Activated CD4-positive, alpha-beta T cell treated with anti-CD3 and anti-CD28 coated beads, Interleukin-2, amount 10 ng/mL, durations not matched to agents 7 days and 5 days (primary cell): ENCODE results near the gene FAM156A. TPM values are rescaled to one million over a fixed set of nuclear protein-coding genes. Genes with fewer than 3 reads are reported as not detected.
"Not testable (repeated sequence)": the region's sequence is repeated elsewhere in the genome, so short reads cannot be mapped to it uniquely, and the experiment has no call there.

Source experiments
- CTCF ChIA-PET: fragments of 350-600 bp; sonication (Branson Sonifier 250); formaldehyde crosslinking; loops from one replicate; lab custom pipeline; 2021; ENCODE audit warnings: antibody characterized with exemption; lab: Charles Lee
- POLR2A ChIA-PET: fragments of 350-600 bp; sonication (Branson Sonifier 250); formaldehyde crosslinking; loops from one replicate; lab custom pipeline; 2021; ENCODE audit warnings: antibody characterized with exemption; lab: Charles Lee
- DNase-seq: peaks from one replicate; pipeline ENCODE4 v3.0.0-alpha.2; 2020
- H3K27ac Mint-ChIP-seq: one replicate; pipeline ENCODE4 v1.8.0; 2021; ENCODE audit warnings: mild to moderate bottlenecking, moderate library complexity, mixed read lengths
- H3K27me3 Mint-ChIP-seq: one replicate; pipeline ENCODE4 v1.8.0; 2021; ENCODE audit warnings: mixed read lengths
- H3K36me3 Mint-ChIP-seq: one replicate; pipeline ENCODE4 v1.8.0; 2021; ENCODE audit warnings: low read depth, mixed read lengths
- H3K4me1 Mint-ChIP-seq: one replicate; pipeline ENCODE4 v1.8.0; 2021; ENCODE audit warnings: mixed read lengths
- H3K4me3 Mint-ChIP-seq: one replicate; pipeline ENCODE4 v1.8.0; 2021; ENCODE audit warnings: mild to moderate bottlenecking, moderate library complexity, mixed read lengths
- H3K9me3 Mint-ChIP-seq: one replicate; pipeline ENCODE4 v1.8.0; 2021; ENCODE audit warnings: mixed read lengths
- total RNA-seq, 2 experiments: library from RNA; stranded (reverse); gene quantifications; one replicate each; pipeline ENCODE4 v1.2.3, GENCODE V29; 2021

Gene FAM156A
- total RNA-seq, 2 experiments from 2014 or later: 23.5 to 25.7 TPM

DNA sequence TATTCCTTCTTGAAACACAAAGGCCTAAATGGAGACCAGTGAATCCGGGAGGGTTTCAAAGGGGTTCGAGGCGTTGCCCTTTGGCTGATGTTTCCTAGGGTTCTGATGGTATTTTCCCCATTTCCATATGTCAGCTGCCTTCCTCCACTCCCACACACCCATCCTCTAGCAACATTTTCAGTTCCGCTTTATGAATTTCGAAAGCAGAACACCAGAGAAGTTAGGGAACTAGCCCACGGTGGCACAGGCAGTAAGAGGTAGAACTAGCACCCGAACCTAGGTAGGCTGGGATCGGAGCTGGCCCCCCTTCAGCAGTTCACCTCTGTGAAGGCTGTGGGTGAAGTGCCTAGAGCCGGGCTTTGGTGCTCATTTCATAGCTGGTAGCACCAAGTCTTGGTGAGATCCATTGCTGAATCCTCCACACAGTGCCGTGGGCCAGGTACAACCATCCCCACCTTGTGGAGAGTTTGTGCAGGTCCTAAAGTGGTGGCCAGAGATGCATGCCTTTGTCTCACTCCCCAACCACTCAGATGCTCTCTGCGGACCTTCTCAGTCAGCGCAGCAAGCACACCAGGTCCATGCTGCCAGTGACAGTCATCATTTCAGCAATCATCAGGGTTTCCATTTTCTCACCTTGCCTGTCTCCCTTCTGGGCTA is 48.9 kb downstream of the FAM156A start:
- H3K9me3 Mint-ChIP-seq, H3K4me3 Mint-ChIP-seq, H3K27me3 Mint-ChIP-seq, H3K36me3 Mint-ChIP-seq, H3K4me1 Mint-ChIP-seq, DNase-seq, CTCF ChIA-PET, H3K27ac Mint-ChIP-seq, POLR2A ChIA-PET: not testable (repeated sequence)

DNA sequence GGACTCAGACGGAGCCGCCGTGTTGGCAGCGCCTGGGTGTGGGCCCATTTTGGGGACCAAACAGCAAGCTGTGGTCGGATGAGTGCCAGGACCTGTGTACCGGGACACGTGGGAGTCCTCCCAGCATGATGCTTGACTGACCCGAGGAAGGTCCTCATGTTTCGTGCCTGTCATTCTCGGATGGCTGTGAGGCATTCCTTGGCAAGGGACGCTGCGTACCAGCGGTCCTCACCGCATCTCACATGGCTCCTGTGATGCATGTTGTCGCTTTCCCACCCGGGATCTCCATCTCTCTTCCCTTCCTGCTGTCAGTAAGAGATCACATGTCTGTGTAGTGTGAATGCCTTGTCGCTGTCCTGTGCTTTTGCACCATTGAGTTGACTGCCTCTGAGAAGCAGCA is 50.4 kb downstream of the FAM156A start:
- CTCF ChIA-PET, H3K27ac Mint-ChIP-seq, H3K4me1 Mint-ChIP-seq, H3K36me3 Mint-ChIP-seq, POLR2A ChIA-PET, H3K4me3 Mint-ChIP-seq, H3K9me3 Mint-ChIP-seq, DNase-seq, H3K27me3 Mint-ChIP-seq: not testable (repeated sequence)

DNA sequence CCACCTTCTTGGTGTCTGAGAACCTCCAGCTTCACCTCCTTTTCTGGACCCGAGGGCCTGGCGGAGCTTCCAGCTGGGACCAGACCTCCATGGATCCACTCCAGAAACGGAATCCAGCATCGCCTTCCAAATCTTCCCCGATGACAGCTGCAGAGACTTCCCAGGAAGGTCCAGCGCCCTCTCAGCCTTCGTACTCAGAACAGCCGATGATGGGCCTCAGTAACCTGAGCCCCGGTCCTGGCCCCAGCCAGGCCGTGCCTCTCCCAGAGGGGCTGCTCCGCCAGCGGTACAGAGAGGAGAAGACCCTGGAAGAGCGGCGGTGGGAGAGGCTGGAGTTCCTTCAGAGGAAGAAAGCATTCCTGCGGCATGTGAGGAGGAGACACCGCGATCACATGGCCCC is 51.2 kb downstream of the FAM156A start:
- H3K36me3 Mint-ChIP-seq, POLR2A ChIA-PET, H3K9me3 Mint-ChIP-seq, H3K27ac Mint-ChIP-seq, H3K4me3 Mint-ChIP-seq, CTCF ChIA-PET, DNase-seq, H3K27me3 Mint-ChIP-seq, H3K4me1 Mint-ChIP-seq: not testable (repeated sequence)

DNA sequence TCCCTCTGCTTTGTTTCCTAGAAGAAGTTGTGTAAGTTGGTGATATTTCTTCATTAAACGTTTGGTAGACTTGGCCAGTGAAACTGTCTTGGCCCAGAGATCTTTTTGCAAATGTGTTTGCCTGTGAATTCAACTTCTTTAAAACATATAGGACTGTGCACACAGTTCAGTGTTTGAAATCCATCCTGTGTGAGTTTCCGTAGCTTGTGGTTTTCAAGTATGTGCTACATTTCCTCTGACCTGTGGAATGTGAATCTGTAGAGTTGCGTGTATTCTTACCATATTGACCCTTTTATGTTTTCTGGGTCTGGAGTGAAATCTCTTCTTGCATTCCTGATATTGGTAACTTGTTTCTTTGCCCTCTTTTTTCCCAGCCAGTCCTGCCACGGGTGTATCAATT is 52.2 kb downstream of the FAM156A start:
- H3K27ac Mint-ChIP-seq, H3K36me3 Mint-ChIP-seq, POLR2A ChIA-PET, DNase-seq, H3K9me3 Mint-ChIP-seq, CTCF ChIA-PET, H3K4me1 Mint-ChIP-seq, H3K27me3 Mint-ChIP-seq, H3K4me3 Mint-ChIP-seq: not testable (repeated sequence)

DNA sequence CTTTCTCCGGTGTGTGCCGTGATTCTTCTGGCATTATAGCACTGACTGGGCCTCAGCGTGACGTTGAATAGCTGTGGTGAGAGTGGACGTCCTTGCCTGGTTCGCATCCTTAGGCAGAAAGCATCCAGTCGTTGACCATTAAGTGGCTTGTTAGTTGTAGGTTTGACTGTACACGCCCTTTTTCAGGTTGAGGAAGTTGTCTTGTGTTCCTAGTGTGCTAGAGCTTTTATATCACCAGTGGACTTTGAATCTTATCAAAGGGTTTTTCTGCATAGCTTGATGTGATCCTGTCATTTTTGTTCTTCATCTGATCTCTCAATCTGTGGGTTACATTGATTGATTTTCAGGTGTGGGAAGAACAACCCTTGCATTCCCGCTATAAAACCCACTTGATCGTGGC is 52.8 kb downstream of the FAM156A start:
- H3K4me1 Mint-ChIP-seq, POLR2A ChIA-PET, H3K36me3 Mint-ChIP-seq, H3K9me3 Mint-ChIP-seq, H3K27ac Mint-ChIP-seq, CTCF ChIA-PET, H3K4me3 Mint-ChIP-seq, H3K27me3 Mint-ChIP-seq, DNase-seq: not testable (repeated sequence)

Other genes with a start within 250 kb of the FAM156A start
- gene SSX2B, start 207.3 kb downstream of the FAM156A start, total RNA-seq: not detected
- not detected for gene SPANXN5, start 161.1 kb downstream of the FAM156A start, total RNA-seq
- not detected for gene XAGE5, start 147.2 kb downstream of the FAM156A start, total RNA-seq
- gene XAGE3, start 90.4 kb downstream of the FAM156A start, total RNA-seq: not detected
- gene FAM156B, start 61.2 kb downstream of the FAM156A start, total RNA-seq: 10 to 100 TPM; 12.9 to 15.7 TPM
- not detected for gene GPR173, start 90.3 kb upstream of the FAM156A start, total RNA-seq
- gene TSPYL2, start 123.8 kb upstream of the FAM156A start, total RNA-seq: 10 to 100 TPM; 15.3 to 18.9 TPM
- 10 to 100 TPM in 1 of 2 experiments, 1 to 10 TPM in 1; 9.7 to 10.5 TPM for gene KANTR, start 135.6 kb upstream of the FAM156A start, total RNA-seq